Gastrocnemius medialis (tissue), 4 donors: ENCODE results near the gene IFNAR2. TPM values are rescaled to one million over a fixed set of nuclear protein-coding genes. Genes with fewer than 3 reads are reported as not detected.
A peak's percentile ranks its signal among the peaks of the same experiment; 100 is the strongest.
"Not testable (repeated sequence)": the region's sequence is repeated elsewhere in the genome, so short reads cannot be mapped to it uniquely, and the experiment has no call there.

Experiments
- ATAC-seq, 2 donors: fragments of 150-250 bp; one replicate each; pipeline ENCODE4 v1.9.1; 2016
- DNase-seq, 2 donors: peaks; one replicate each; pipeline ENCODE4 v3.0.0-alpha.2; 2019
- H3K27ac ChIP-seq, 4 donors: fragments of 200-600 bp; sonication (generic); 1 replicate in 1 of 4; 2 replicates in 3 of 4; pipeline ENCODE4 v1.5.1; 2016 to 2018; ENCODE audit warnings: mild to moderate bottlenecking in 2 of 4, moderate library complexity in 1 of 4
- H3K27me3 ChIP-seq, 3 donors: fragments of 200-600 bp; sonication (generic) in 2 of 3; 1 replicate in 1 of 3; 2 replicates in 2 of 3; pipeline versions ENCODE4 v1.5.1 to v1.6.0; 2016 to 2019; ENCODE audit warnings: mild to moderate bottlenecking in 1 of 3, moderate library complexity in 1 of 3
- H3K36me3 ChIP-seq, 2 donors: fragments of 200-600 bp; sonication (generic) in 1 of 2; one replicate each; pipeline ENCODE4 v1.5.1; 2017 to 2018
- H3K4me1 ChIP-seq, 2 donors: fragments of 200-600 bp; sonication (generic) in 1 of 2; one replicate each; pipeline ENCODE4 v1.5.1; 2016 to 2017; ENCODE audit warnings: mild to moderate bottlenecking in 2 of 2
- H3K4me3 ChIP-seq, 4 donors: fragments of 200-600 bp; sonication (generic) in 3 of 4; 1 replicate in 1 of 4; 2 replicates in 3 of 4; pipeline ENCODE4 v1.5.1; 2016 to 2019; ENCODE audit warnings: mild to moderate bottlenecking in 2 of 4
- H3K9me3 ChIP-seq, 3 donors: fragments of 200-600 bp; sonication (generic) in 2 of 3; 1 replicate in 1 of 3; 2 replicates in 2 of 3; pipeline ENCODE4 v1.5.1; 2016 to 2019
- POLR2A ChIP-seq, 2 donors: fragments of 450-650 bp; IDR thresholded peaks; one replicate each; pipeline ENCODE4 v1.6.1; 2017; ENCODE audit warnings: antibody characterized with exemption in 2 of 2, mild to moderate bottlenecking in 2 of 2, moderate library complexity in 2 of 2
- in situ Hi-C, 4 donors: fragments of 200-750 bp; cut with MboI; loops; one replicate each; pipeline versions ENCODE4 v1.15.0 to v1.8.0; 2017; ENCODE audit warnings: low sequenced_read_pairs in 4 of 4
- intact Hi-C: fragments of 100-400 bp; cut with DNase I; formaldehyde crosslinking; loops from one replicate; pipeline ENCODE4 v1.15.1; 2023; ENCODE audit warnings: low total_unique reads
- total RNA-seq, 4 donors: library from RNA; depleted of rRNA; stranded (reverse); fragments of >200 nt; gene quantifications; one replicate each; pipeline versions ENCODE4 v1.1.0 to v1.2.3, GENCODE V29; 2016
- TF ChIP-seq, protein P1 (sequence below), 5 experiments: fragments of 450-650 bp in 3 of 5; fragments of 200-600 bp in 2 of 5; sonication (generic) in 2 of 5; IDR thresholded peaks in 4 of 5; conservative IDR thresholded peaks in 1 of 5; 1 replicate in 4 of 5; 2 replicates in 1 of 5; pipeline ENCODE4 v1.5.1; 2016 to 2019; ENCODE audit warnings: antibody characterized with exemption in 5 of 5, mild to moderate bottlenecking in 3 of 5, moderate library complexity in 3 of 5

The IFNAR2 gene
- total RNA-seq, 4 donors from 2014 or later = 3.4 to 8.0 (median 4.7) TPM

DNA sequence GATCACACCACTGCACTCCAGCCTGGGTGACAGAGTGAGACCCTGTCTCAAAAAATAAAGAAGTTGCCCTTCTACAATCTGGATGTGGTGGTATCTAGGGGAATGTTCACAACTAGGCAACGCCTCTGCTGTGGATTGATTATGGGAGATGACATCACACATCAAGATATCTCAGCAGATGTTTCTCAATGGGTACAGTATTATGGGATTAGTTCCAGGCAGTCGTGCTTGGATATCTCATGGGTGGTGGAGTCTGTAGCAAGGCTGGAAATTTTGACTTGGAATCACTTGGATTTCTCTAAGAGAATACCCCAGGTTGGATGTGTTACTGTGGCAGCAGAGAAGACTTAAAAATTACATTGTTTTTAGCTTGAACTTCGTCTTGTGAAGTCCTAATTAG lies 7.7 kb downstream of the IFNAR2 start:
- no peak for ATAC-seq
- no peak for TF ChIP-seq POLR2A (IDR thresholded peaks at IDR 0.05)
- TF ChIP-seq, protein P1, sequence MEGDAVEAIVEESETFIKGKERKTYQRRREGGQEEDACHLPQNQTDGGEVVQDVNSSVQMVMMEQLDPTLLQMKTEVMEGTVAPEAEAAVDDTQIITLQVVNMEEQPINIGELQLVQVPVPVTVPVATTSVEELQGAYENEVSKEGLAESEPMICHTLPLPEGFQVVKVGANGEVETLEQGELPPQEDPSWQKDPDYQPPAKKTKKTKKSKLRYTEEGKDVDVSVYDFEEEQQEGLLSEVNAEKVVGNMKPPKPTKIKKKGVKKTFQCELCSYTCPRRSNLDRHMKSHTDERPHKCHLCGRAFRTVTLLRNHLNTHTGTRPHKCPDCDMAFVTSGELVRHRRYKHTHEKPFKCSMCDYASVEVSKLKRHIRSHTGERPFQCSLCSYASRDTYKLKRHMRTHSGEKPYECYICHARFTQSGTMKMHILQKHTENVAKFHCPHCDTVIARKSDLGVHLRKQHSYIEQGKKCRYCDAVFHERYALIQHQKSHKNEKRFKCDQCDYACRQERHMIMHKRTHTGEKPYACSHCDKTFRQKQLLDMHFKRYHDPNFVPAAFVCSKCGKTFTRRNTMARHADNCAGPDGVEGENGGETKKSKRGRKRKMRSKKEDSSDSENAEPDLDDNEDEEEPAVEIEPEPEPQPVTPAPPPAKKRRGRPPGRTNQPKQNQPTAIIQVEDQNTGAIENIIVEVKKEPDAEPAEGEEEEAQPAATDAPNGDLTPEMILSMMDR (IDR thresholded peaks at IDR 0.05 in 4 of 5, conservative IDR thresholded peaks at IDR 0.05 in 1 of 5) = no peak
- Histone ChIP-seq H3K27me3 (no peaks in the 10 kb centered on the region), H3K4me1 (peaks cover 39 to 44% of the 10 kb centered on the region in 2 donors), H3K9me3 (no peaks in the 10 kb centered on the region), H3K4me3 (no peak overlapping the region), H3K36me3 (no peaks in the 10 kb centered on the region), H3K27ac (peak overlapping the region in 1 of 4 donors; percentile 28)
- in situ Hi-C loops (no loop called here), intact Hi-C loops (no loop called here)
- DNase-seq = no peak

DNA sequence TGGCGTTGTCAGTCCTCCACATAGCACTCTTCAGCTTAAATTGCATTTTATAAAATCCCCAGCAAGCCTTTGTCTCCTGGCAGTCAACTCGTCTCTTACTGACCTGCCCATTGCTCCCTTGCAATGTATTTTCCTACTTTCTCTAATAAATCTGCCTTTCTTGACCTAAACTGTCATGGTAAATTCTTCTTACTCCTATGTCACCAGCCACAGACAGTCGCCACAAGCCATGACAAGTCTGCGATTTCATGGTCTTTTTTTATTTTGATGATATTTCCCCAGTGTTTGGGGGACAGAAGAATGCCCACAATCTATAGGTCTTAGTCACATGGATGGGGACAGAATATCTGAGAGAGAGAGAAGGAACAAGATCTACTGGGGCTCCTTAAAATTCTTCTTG lies 8.4 kb downstream of the IFNAR2 start:
- intact Hi-C loops = no loop called here

DNA sequence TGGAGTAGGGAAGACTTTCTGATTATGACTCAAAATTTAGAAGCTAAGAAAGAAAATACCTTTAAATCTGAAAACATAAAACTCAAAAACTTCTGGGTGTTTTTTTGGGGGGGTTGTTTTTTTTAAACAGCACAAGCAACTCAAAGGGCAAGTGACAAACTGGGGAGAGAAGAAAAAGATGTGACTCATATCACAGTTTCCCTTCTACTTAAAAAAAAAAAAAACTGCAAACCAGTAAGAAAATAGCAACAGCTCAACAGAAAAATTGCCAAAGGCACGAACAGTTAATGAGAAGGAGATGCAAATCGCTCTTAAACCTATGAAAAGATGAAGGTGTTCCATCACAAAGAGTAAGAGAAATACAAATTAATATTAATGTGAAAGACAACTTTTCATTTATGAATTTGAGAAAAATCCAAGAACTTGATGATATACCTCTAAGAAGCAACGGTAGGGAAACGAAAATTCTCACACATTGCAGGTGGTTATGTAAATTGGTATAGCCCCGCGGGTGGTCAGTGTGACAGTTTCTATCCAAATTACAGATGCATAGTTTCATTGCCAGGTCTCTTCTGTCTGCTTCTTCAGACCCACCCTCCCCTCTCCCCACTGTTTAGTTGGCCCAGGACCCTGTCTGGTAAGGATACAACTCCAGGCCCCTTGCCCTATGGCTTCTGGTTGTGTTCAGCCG lies 9.0 kb downstream of the IFNAR2 start:
- Histone ChIP-seq H3K27ac (peak overlapping the region in 3 of 4 donors; percentile 25 to 35 (median 28)), H3K36me3 (no peaks in the 10 kb centered on the region), H3K9me3 (no peaks in the 10 kb centered on the region), H3K27me3 (no peaks in the 10 kb centered on the region), H3K4me1 (peaks cover 27 to 36% of the 10 kb centered on the region in 2 donors), H3K4me3 (no peak overlapping the region)
- in situ Hi-C loops = no loop called here
- ATAC-seq (no peak), DNase-seq (no peak)
- TF ChIP-seq, protein P1 (IDR thresholded peaks at IDR 0.05 in 4 of 5, conservative IDR thresholded peaks at IDR 0.05 in 1 of 5) = no peak
- no peak for TF ChIP-seq POLR2A (IDR thresholded peaks at IDR 0.05)
- intact Hi-C loops = no loop called here

More for the DNA sequence above, 8.4 kb downstream of the IFNAR2 start:
- H3K27ac ChIP-seq = peak overlapping the region in 3 of 4 donors; percentile 25 to 35 (median 28)
- no peak overlapping the region for H3K4me3 ChIP-seq
- in situ Hi-C loops = no loop called here
- TF ChIP-seq, protein P1 (IDR thresholded peaks at IDR 0.05 in 4 of 5, conservative IDR thresholded peaks at IDR 0.05 in 1 of 5) = no peak
- no peak for TF ChIP-seq POLR2A (IDR thresholded peaks at IDR 0.05)
- no peaks in the 10 kb centered on the region for H3K27me3 ChIP-seq
- ATAC-seq (no peak), DNase-seq (no peak)
- H3K4me1 ChIP-seq = peaks cover 32 to 42% of the 10 kb centered on the region in 2 donors
- no peaks in the 10 kb centered on the region for H3K9me3 ChIP-seq
- no peaks in the 10 kb centered on the region for H3K36me3 ChIP-seq

DNA sequence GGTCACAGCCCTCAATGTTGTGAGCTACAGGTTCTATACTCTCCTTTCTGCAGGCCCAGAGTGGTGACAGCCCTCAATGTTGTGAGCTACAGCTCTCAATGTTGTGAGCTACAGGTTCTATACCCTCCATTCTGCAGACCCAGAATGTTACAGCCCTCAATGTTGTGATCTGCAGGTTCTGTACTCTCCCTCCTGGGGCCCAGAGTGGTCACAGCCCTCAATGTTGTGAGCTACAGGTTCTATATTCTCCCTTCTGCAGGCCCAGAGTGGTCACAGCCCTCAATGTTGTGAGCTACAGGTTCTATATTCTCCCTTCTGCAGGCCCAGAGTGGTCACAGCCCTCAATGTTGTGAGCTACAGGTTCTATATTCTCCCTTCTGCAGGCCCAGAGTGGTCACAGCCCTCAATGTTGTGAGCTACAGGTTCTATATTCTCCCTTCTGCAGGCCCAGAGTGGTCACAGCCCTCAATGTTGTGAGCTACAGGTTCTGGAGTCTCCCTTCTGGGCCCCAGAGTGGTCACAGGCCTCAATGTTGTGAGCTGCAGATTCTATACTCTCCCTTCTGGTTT lies 9.9 kb downstream of the IFNAR2 start:
- DNase-seq, H3K36me3 ChIP-seq, H3K9me3 ChIP-seq, ATAC-seq, H3K27me3 ChIP-seq, intact Hi-C loops, in situ Hi-C loops, H3K4me3 ChIP-seq, H3K27ac ChIP-seq: not testable (repeated sequence)
- H3K4me1 ChIP-seq = peaks cover 33 to 41% of the 10 kb centered on the region in 2 donors

DNA sequence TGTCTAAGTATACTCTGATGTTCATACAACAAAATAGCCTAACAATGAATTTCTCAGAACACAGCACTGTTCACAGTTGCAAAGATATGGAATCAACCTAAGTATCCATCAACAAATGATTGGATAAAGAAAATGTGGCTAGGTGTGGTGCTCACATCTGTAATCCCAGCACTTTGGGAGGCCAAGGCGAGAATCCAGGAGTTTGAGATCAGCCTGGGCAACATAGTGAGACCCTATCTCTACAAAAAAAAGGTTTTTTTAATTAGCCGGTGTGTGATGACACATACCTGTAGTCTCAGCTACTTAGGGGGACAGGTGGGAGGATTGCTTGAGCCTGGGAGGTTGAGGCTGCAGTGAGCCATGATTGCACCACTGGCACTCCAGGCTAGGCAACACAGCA lies 10.7 kb downstream of the IFNAR2 start:
- DNase-seq (no peak), ATAC-seq (no peak)
- no peaks in the 10 kb centered on the region for H3K27me3 ChIP-seq
- TF ChIP-seq POLR2A (IDR thresholded peaks at IDR 0.05) = no peak
- TF ChIP-seq, protein P1 (IDR thresholded peaks at IDR 0.05 in 4 of 5, conservative IDR thresholded peaks at IDR 0.05 in 1 of 5) = no peak
- H3K36me3 ChIP-seq = peaks cover 0 to 2% of the 10 kb centered on the region in 2 donors
- H3K27ac ChIP-seq = no peak overlapping the region
- in situ Hi-C loops (no loop called here), intact Hi-C loops (no loop called here)
- H3K4me1 ChIP-seq = peaks cover 41 to 45% of the 10 kb centered on the region in 2 donors
- no peaks in the 10 kb centered on the region for H3K9me3 ChIP-seq
- no peak overlapping the region for H3K4me3 ChIP-seq
